ENCODE measurements around the gene ARID3B.

The ARID3B gene

DNA sequence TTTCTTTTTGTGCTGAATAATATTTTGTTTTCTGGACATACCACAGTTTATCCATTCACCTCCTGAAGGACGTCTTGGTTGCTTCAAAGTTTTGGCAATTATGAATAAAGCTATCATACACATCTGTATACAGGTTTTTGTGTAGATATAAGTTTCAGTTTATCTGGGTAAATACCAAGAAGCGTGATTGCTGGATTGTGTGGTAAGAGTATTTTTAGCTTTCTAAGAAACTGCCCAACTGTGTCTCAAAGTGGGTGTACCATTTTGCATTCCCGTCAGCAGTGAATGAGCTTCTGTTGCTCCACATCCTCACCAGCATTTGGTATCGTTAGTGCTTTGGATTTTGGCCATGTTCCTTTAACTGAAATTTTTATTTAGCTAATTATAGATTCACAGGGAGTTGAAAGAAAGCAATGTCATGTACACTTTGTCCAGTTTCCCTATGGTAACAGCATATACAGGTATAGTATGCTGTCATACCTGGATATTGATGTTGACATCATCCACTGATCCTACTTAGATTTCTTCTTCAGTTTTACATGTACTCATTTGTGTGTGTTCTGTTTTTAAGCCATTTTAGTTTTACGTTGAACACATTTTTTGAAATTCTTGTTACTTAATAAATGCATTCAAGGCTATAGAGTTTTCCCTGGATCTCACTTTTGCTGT lies 11.9 kb downstream of the ARID3B start:
- Histone ChIP-seq H3K27ac (ENCODE audit: low read length) (no peak overlapping the region), H4K20me1 (ENCODE audit: insufficient read depth, low read length) (peaks cover 21% of the 10 kb centered on the region), H2AFZ (ENCODE audit: low read depth, low read length) (no peak overlapping the region), H3K4me1 (ENCODE audit: insufficient read depth, low read length) (peaks cover 5% of the 10 kb centered on the region), H3K4me3 (ENCODE audit: low read depth in 1 of 2, low read length in 2 of 2) (no peak overlapping the region), H3K9me3 (ENCODE audit: insufficient read depth, low read length, severe bottlenecking) (no peaks in the 10 kb centered on the region), H3K36me3 (ENCODE audit: insufficient read depth, low read length) (peaks cover 4% of the 10 kb centered on the region; the same call in 1 of the 2 replicates), H3K4me2 (ENCODE audit: insufficient read depth, low read length) (no peak overlapping the region), H3K9ac (ENCODE audit: low read depth, low read length) (no peak overlapping the region), H3K79me2 (ENCODE audit: insufficient read depth, low read length) (peaks cover 5% of the 10 kb centered on the region; the same call in 1 of the 2 replicates), H3K27me3 (ENCODE audit: insufficient read depth, low read length, poor library complexity) (no peaks in the 10 kb centered on the region)
- DNase-seq = no peak
- ATAC-seq (ENCODE audit: insufficient read depth, low read depth) = no peak
- TF ChIP-seq EZH2 (IDR thresholded peaks at IDR 0.05; ENCODE audit: borderline replicate concordance, low read depth, low read length, severe bottlenecking) = no peak
- TF ChIP-seq, protein P1, sequence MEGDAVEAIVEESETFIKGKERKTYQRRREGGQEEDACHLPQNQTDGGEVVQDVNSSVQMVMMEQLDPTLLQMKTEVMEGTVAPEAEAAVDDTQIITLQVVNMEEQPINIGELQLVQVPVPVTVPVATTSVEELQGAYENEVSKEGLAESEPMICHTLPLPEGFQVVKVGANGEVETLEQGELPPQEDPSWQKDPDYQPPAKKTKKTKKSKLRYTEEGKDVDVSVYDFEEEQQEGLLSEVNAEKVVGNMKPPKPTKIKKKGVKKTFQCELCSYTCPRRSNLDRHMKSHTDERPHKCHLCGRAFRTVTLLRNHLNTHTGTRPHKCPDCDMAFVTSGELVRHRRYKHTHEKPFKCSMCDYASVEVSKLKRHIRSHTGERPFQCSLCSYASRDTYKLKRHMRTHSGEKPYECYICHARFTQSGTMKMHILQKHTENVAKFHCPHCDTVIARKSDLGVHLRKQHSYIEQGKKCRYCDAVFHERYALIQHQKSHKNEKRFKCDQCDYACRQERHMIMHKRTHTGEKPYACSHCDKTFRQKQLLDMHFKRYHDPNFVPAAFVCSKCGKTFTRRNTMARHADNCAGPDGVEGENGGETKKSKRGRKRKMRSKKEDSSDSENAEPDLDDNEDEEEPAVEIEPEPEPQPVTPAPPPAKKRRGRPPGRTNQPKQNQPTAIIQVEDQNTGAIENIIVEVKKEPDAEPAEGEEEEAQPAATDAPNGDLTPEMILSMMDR (IDR thresholded peaks at IDR 0.05; ENCODE audit: borderline replicate concordance, extremely low read depth, low read length, poor library complexity, severe bottlenecking) = no peak

DNA sequence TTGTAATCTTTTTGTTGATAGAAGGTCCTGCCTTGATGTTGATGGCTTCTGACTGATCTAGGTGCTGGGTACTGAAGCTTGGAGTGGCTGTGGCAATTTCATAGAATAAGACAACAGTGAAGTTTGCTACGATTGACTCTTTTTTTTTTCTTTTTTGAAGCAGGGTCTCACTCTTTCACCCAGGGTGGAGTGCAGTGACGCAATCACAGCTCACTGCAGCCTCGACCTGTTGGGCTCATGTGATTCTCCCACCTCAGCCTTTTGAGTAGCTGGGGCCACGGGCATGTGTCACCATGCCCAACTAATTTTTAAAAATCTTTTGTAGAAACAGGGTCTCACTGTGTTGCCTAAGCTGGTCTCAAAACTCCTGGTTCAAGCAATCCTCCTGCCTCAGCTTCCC lies 14.2 kb downstream of the ARID3B start:
- H3K79me2 ChIP-seq (ENCODE audit: insufficient read depth, low read length) = no peaks in the 10 kb centered on the region
- no peak overlapping the region for H2AFZ ChIP-seq (ENCODE audit: low read depth, low read length)
- no peaks in the 10 kb centered on the region for H3K9me3 ChIP-seq (ENCODE audit: insufficient read depth, low read length, severe bottlenecking)
- no peaks in the 10 kb centered on the region for H3K27me3 ChIP-seq (ENCODE audit: insufficient read depth, low read length, poor library complexity)
- H3K36me3 ChIP-seq (ENCODE audit: insufficient read depth, low read length) = no peaks in the 10 kb centered on the region
- H4K20me1 ChIP-seq (ENCODE audit: insufficient read depth, low read length) = peaks cover 3% of the 10 kb centered on the region; the same call in 1 of the 2 replicates
- ATAC-seq (ENCODE audit: insufficient read depth, low read depth) (no peak), DNase-seq (no peak)
- H3K4me1 ChIP-seq (ENCODE audit: insufficient read depth, low read length) = 0 out of 2 replicates have a peak, but pooled peaks cover 2% of the 10 kb centered on the region
- TF ChIP-seq EZH2 (IDR thresholded peaks at IDR 0.05; ENCODE audit: borderline replicate concordance, low read depth, low read length, severe bottlenecking) = no peak
- TF ChIP-seq, protein P1 (IDR thresholded peaks at IDR 0.05; ENCODE audit: borderline replicate concordance, extremely low read depth, low read length, poor library complexity, severe bottlenecking) = no peak
- no peak overlapping the region for H3K4me3 ChIP-seq (ENCODE audit: low read depth in 1 of 2, low read length in 2 of 2)
- no peak overlapping the region for H3K27ac ChIP-seq (ENCODE audit: low read length)
- H3K9ac ChIP-seq (ENCODE audit: low read depth, low read length) = no peak overlapping the region
- H3K4me2 ChIP-seq (ENCODE audit: insufficient read depth, low read length) = no peak overlapping the region

DNA sequence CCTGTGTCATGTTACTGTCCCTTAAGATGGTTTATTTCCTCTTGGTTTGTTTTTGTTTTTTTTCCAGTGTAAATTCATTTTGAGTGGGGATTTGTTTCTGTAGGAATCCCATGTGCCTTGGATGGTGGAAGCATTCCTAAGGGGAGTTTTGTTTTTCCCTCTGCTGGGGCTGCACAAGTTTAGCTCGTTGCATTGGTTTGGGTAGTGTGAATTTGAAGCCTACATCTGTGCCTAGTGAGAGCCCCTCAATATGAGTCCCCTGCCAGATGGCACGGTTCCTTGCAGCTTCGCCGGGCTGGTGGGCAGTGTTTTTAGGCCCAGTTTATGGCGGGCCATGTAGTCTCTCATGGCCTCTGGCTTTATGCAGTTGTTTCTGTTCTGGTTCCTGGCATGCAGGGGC lies 17.7 kb downstream of the ARID3B start:
- ATAC-seq (ENCODE audit: insufficient read depth, low read depth) (no peak), DNase-seq (no peak)
- no peak overlapping the region for H3K27ac ChIP-seq (ENCODE audit: low read length)
- no peaks in the 10 kb centered on the region; the same call in 1 of the 2 replicates for H4K20me1 ChIP-seq (ENCODE audit: insufficient read depth, low read length)
- H3K27me3 ChIP-seq (ENCODE audit: insufficient read depth, low read length, poor library complexity) = no peaks in the 10 kb centered on the region
- no peaks in the 10 kb centered on the region for H3K4me1 ChIP-seq (ENCODE audit: insufficient read depth, low read length)
- no peak overlapping the region for H3K9ac ChIP-seq (ENCODE audit: low read depth, low read length)
- TF ChIP-seq EZH2 (IDR thresholded peaks at IDR 0.05; ENCODE audit: borderline replicate concordance, low read depth, low read length, severe bottlenecking) = no peak
- no peak overlapping the region for H3K4me3 ChIP-seq (ENCODE audit: low read depth in 1 of 2, low read length in 2 of 2)
- H3K79me2 ChIP-seq (ENCODE audit: insufficient read depth, low read length) = no peaks in the 10 kb centered on the region
- H2AFZ ChIP-seq (ENCODE audit: low read depth, low read length) = no peak overlapping the region
- no peaks in the 10 kb centered on the region for H3K36me3 ChIP-seq (ENCODE audit: insufficient read depth, low read length)
- no peaks in the 10 kb centered on the region for H3K9me3 ChIP-seq (ENCODE audit: insufficient read depth, low read length, severe bottlenecking)
- H3K4me2 ChIP-seq (ENCODE audit: insufficient read depth, low read length) = no peak overlapping the region

DNA sequence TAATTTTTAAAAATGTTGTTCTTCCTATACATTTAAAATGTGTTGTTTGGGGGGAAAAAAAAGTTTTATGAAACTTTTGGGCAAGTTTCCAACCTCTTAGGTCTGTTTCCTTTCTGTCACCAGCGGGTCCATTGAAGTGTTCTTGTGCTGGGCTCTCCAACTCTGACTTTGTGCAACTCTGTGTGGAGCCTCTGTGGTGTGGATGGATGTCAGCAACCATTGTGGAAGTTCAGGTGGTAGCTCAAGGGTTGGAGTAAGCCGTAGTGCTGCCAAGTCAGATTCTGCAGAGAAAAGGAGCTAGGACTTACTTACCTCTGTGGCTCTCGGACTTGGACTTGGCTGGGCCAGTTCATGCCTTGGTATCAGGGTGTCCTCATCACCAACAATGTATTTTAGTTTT lies 22.4 kb downstream of the ARID3B start:
- no peaks in the 10 kb centered on the region for H3K36me3 ChIP-seq (ENCODE audit: insufficient read depth, low read length)

More for the DNA sequence above, 22.4 kb downstream of the ARID3B start:
- no peak overlapping the region for H3K4me2 ChIP-seq (ENCODE audit: insufficient read depth, low read length)
- DNase-seq (no peak), ATAC-seq (ENCODE audit: insufficient read depth, low read depth) (no peak)
- H3K27me3 ChIP-seq (ENCODE audit: insufficient read depth, low read length, poor library complexity) = no peaks in the 10 kb centered on the region
- TF ChIP-seq, protein P1 (IDR thresholded peaks at IDR 0.05; ENCODE audit: borderline replicate concordance, extremely low read depth, low read length, poor library complexity, severe bottlenecking) = no peak
- TF ChIP-seq EZH2 (IDR thresholded peaks at IDR 0.05; ENCODE audit: borderline replicate concordance, low read depth, low read length, severe bottlenecking) = no peak
- no peaks in the 10 kb centered on the region for H3K4me1 ChIP-seq (ENCODE audit: insufficient read depth, low read length)
- H3K27ac ChIP-seq (ENCODE audit: low read length) = no peak overlapping the region
- H2AFZ ChIP-seq (ENCODE audit: low read depth, low read length) = no peak overlapping the region
- no peaks in the 10 kb centered on the region for H3K79me2 ChIP-seq (ENCODE audit: insufficient read depth, low read length)
- peaks cover 4% of the 10 kb centered on the region; the same call in 1 of the 2 replicates for H4K20me1 ChIP-seq (ENCODE audit: insufficient read depth, low read length)
- H3K9ac ChIP-seq (ENCODE audit: low read depth, low read length) = no peak overlapping the region
- no peaks in the 10 kb centered on the region for H3K9me3 ChIP-seq (ENCODE audit: insufficient read depth, low read length, severe bottlenecking)
- H3K4me3 ChIP-seq (ENCODE audit: low read depth in 1 of 2, low read length in 2 of 2) = no peak overlapping the region

Data from DND-41 (cell line).